ENCODE data around the gene NAPG. TPM values are rescaled to one million over a fixed set of nuclear protein-coding genes. Genes with fewer than 3 reads are reported as not detected.

NAPG gene
- total RNA-seq, 4 donors from 2014 or later = 26.5 to 52.5 (median 28.6) TPM

GRCh38 chr18:10580215-10580614, 54.4 kb downstream of the NAPG start:
- no peak for TF ChIP-seq CTCF (IDR thresholded peaks at IDR 0.05; ENCODE audit: low read depth)

- TF ChIP-seq CTCF (IDR thresholded peaks at IDR 0.05; ENCODE audit: low read depth) = no peak
Measured at GRCh38 chr18:10585260-10585659, 59.4 kb downstream of the NAPG start.

GRCh38 chr18:10588975-10589374, 63.1 kb downstream of the NAPG start:
- TF ChIP-seq CTCF (IDR thresholded peaks at IDR 0.05; ENCODE audit: low read depth) = no peak

- TF ChIP-seq CTCF (IDR thresholded peaks at IDR 0.05; ENCODE audit: low read depth) = no peak
Measured at GRCh38 chr18:10590412-10590811, 64.6 kb downstream of the NAPG start.

- TF ChIP-seq CTCF (IDR thresholded peaks at IDR 0.05; ENCODE audit: low read depth) = no peak
Measured at GRCh38 chr18:10591896-10592295, 66.1 kb downstream of the NAPG start.

Other genes with a start within 250 kb of the NAPG start
- gene APCDD1, start 71.4 kb upstream of the NAPG start, total RNA-seq = 100 to 1,000 TPM in 2 of 4 donors, 10 to 100 TPM in 2; 47.6 to 191 (median 118) TPM

Data from subcutaneous adipose tissue (tissue), 4 donors.